HG02884 (cell line): ENCODE measurements around the gene NLRC3.
"Not testable (repeated sequence)": the region's sequence is repeated elsewhere in the genome, so short reads cannot be mapped to it uniquely, and the experiment has no call there.

ENCODE experiments used
- ATAC-seq: cut with Tn5 transposase; IDR thresholded peaks from one replicate; pipeline ENCODE4 v1.9.1; 2021; ENCODE audit warnings: mild to moderate bottlenecking, moderate library complexity; ENCODE audit not compliant: unreplicated experiment

The NLRC3 gene

DNA sequence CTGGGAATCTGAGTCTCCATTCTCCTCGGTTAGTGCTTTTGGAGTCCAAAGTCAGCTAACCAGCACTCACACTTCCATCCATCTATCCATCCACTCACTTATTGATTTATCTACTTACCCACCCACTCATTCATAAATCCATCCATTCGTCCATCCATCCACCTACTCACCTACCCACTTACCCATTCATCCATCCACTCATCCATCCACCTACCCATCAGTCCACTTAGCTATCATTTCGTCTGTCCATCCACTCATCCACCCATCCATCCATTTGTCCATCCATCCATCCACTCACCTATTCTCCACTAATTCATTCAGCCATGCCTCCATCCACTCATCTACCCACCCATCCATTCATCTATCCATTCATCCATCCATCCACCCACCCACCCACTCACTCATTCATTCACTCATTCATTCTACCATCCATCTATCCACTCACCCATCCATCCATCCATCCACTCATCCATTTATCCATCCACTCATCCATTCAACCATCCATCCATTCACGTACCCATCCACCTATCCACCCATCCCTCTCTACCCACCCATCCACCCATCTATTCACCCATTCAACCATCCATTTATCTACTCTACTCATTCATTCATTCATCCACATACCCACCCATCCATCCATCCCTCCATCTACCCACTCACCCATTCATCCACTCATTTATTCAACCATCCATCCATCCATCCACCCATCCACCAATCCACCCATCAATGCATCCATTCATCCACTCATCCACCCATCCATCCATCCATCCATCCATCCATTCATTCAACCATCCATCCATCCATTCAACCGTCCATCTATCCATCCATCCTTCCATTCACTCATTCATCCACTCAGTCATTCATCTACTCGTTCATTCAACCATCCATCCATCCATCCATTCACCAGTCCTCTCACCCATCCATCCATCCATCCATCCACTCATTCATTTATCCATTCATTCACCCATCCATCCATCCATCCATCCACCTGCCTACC lies 26.1 kb downstream of the NLRC3 start:
- ATAC-seq = no peak

DNA sequence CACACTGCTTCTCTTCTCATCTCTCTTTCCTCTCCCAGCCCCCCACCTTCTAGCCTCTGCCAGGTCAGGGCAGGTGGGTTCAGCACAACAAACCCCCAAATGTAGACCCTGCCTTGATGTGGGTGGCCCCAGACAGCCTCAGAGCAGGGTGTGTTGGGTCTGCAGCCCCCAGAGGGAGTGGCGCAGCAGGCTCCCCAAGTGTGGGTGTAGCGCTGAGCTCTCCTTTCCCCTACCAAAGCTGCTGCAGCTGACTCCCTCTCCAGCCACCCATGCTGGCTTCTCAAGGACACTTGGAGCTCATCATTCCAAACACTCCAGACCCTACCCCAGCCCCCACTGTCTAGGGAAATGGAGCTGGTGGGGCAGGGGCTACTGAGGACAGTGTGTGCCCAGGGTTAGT lies 27.3 kb downstream of the NLRC3 start:
- no peak for ATAC-seq

DNA sequence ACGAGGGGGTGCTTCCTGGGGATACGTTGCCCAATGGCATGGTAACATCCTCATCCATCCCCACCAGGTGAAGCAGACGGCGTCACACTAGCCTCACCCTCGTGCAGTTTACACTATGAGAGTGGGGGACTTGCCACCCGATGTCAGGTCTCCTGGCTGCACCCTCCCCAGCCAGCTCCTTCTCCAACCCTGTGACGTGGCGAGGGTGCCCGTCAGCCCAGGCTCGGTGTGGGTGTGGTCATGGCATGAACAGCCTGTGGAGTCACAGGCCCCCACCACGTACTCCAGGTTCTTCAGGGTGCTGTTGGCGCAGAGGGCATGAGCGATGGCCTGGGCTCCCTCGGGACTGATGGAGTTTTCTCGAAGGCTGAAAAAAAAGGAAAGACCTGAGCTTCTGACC lies 28.3 kb downstream of the NLRC3 start:
- no peak for ATAC-seq

DNA sequence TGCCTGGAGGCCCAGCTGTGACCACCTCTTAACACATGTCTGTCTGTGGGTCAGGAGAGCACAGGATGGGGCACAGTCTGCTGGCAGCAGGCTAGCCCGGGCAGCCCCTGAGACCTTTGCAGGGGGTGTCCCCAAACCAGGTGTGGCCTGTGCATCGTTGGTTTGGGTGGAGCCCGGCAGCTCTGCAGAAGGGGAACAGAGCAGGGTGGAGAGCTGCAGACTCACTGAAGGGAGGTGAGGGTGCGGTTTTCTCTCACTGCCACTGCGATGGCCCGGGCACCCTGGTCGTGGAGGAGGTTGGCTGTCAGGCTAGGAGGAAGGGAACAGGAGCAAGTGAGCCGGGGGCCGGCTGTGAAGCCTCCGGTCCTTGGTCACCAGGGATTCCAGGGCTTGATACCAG lies 28.8 kb downstream of the NLRC3 start:
- no peak for ATAC-seq

DNA sequence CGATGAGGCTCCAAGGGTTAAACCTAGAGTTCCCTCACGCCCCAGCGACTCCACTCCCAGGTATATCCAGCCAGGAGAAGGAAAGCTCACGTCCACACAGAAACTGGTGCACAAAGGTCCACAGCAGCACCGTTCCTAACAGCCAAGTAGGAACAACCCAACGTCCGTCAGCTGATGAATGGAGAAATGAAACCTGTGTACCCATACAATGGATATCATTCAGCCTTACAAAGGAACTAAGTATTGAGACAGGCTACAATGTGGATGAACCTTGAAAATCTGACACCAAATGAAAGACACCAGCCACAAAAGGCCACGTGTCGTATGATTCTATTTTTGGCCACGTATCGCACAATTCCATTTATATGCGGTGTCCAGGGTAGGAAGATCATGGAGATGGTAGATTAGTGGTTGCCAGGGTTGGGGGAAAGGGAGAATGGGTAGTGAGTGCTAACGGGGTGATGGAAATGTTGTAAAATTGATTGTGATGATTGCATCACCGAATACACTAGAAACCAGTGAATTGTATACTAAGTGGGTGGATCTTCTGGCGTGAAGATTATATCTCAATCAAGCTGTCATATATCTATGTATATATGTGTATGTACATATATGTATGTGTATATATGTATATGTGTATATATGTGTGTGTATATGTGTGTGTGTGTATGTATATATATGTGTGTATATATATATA lies 30.1 kb downstream of the NLRC3 start:
- ATAC-seq = no peak

DNA sequence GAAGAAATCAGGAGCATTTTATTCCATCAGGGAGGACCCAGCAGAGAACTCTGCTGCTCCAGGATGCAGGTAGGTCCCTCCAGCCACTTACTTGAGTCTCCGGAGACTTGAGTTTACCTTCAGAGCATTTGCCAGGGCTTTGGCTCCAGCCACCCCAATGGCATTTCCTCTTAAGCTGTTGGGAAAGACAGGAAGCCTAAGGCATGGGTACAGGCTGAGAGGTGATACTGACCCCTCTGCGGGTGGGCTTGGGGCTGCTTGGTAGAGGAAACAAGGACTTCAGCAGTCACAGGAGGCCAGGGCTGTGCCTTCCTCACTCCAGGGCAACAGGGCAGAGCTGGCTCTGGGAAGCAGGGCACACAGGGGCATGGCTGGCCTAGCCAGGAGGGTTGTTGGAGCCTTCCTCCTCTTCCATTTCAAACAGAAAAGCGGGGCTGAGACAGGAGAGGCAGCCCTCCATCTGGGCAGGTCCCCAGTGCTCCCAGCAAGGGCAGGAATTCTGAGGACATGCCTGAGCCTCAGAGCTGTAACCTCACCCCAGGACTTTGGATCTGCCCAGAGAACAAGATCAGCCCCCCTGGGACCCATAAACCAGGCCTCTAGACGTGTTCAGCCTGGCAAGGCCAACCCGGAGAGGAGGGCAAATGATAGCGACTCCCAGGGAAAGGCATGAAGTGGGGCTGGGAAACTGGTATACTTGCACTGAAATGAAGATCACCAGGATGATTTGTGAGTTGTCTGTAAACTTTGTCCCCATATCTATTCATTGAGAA lies 34.4 kb downstream of the NLRC3 start:
- no peak for ATAC-seq

DNA sequence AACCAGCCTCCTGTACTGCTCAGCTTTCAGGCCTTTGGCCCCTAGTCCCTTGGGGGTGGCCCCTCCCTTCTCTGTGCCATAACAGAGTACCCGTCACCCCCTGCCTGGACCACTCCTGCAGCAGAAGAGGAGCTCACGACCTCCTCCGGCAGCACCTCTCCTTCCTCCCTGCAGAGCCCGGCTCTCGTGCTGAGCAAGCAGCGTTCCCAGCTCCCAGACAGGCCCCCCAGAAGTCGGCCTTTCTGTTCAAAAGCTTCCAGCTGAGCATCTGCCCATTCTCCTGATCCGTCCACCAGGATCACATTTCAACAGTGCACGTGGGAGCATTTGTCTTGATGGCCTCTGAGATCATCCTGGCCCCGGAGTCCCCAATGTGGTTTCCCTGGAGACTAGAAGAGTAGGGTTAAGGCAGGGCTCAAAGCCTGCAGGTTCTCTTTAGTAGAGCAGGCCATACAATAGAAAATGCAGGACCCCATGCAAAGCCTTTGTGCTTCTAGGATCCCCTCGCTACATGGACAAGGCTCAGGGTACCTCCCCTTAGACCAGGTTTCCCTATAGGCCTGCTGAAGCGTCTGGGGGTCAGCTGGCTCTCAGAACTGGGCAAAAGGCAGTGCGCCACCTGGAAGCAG lies 35.6 kb downstream of the NLRC3 start:
- no peak for ATAC-seq

DNA sequence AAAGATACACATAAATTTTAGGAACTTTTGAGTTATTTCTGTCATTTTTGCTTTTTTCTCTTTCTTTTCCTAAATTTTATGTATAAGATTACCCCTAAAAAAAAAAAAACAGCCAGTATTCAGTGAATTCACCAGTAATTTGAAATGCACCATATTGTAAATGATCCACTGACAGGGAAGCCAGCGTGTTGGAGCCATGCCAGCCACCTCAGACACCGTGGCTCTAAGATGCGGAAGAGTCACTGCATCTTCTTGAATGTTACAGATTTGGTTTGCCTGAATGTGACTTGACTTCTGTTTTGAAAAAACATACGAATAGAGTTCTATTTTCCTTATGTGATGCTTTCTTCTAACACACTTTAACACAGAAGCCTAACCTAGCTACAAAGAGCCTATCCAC lies 39.0 kb downstream of the NLRC3 start:
- no peak for ATAC-seq

DNA sequence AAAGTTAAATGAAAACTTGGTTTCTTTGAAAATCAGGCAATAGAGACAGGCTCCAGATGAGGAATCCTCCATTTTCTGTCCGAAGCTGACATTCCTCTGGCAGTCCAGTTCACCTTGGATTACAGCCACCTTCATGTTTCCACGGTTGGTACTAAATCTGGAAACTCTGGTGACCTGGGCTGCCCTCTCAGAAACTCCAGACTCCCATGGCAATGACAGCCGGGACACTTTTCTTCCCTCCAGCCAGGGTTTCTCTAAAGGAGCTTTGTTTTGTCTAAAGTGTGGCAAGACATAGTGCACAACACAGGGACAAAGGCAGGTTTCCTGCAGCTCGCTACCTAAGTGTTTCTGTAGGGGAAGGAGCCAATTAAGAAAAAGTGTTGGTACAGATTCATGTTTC lies 40.4 kb downstream of the NLRC3 start:
- no peak for ATAC-seq

DNA sequence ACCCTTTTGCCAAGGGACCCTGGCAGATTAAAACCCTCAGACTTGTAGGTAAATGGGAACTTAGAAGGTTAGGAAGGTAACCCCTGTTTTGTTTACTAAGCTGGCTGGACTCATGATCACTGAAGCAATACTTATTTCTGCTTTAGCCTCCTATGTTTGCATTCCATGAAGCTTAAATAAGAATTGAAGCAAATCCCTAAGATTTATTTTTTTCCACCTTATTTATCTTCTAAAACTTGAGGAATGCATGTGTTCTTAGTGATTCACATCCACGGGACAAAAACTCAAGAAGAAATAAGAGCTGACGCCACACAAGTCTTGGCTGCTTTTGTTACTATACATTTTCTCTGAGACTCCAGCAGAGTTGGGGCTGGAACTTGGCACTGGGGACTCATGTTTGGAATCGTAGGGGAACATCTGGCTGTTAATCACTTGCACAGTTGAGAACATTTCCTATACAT lies 40.9 kb downstream of the NLRC3 start:
- ATAC-seq = no peak

DNA sequence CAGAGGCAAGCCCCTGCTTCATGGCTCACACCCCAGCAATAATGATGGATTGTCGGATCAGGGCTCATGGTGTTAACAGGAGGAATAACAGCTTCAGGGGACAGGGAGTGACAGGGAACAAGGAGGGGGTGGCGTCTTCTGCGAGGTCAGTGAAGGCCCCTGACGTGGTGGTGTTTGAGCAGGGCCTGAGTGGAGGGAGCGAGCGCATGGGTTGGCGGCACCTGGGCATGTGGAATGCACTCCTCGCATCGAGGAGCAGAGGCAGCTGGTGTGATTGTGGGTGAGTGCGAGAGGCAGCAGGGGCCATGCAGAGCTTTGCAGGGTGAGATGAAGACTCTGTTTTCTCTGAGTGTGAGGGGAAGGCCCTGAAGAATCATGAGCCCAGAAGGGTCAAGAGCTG lies 43.1 kb downstream of the NLRC3 start:
- ATAC-seq = no peak

DNA sequence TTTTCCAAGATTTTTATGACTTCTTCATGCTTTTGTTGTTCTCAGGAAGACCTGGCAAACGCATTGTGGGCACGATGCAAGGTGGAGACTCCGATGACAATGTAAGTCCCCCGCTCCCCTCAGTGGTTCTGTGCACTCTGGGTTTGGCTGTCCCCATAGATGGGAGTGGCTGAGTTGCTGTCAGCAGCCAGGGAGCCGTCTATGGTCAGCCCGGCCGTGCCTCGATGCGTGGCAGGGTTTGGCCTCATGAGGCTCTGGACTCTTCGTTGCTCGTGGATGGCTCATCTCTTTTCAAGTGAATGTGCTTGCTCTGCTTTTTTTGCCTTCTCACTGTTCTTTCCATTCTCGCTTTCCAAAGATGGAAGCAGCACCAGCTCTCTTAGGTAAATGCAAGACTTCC lies 44.5 kb downstream of the NLRC3 start:
- no peak for ATAC-seq

DNA sequence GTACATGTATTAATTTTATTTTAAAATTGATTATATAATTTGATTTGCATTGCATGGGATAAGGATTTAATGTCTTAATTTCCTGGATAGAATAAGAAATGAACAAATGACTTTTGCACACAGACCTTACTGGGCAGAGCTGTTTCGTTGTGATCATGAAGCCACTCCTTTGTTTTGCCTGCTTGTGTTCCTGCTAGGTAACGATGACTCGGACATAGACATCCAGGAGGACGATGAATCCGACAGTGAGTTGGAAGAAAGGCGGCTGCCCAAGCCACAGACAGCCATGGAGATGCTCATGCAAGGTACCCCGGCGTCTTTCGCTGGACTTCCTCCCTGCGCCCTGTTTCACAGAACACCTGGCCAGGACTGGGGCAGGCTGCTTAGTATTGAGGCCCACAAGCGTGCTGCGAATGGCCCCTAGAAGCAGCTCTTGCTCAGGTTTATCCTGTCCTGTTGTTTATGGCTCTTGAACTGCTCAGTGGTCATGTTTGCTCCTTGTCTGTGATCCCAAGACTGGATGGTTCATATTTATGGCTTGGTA lies 46.8 kb downstream of the NLRC3 start:
- no peak for ATAC-seq

DNA sequence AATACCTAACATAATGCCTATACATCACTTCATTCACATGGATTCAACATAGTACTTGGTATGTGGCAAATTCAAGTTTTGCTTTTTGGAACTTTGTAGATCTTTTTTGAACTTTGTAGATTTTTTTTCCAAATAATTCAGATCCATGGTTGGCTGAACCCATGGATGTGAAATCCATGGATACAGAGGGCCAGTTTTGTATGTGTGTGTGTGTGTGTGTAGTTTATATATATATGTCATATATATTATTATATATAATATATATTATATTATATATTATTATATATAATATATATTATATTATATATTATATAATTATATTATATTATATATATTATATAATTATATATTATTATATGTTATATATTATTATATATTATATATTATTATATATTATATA lies 48.0 kb downstream of the NLRC3 start:
- no peak for ATAC-seq

DNA sequence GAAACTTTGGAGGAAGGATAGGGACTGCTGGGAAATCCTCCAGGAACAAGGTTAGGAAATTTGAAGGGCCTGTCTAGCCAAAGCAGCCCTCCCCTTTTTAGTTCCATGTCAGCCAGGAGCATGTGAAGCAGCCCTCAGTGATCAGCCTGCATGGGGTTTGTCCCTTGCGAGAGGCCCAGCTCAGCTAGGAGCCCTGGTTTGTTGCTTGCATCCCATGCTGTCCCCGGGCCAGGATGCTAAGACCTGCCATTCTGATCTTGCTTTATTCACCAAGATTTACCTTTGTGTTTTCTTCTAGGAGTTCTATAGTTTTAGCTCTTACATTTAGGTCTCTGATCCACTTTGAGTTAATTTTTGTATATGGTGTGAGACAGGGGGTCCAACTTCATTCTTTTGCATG lies 48.8 kb downstream of the NLRC3 start:
- no peak for ATAC-seq

DNA sequence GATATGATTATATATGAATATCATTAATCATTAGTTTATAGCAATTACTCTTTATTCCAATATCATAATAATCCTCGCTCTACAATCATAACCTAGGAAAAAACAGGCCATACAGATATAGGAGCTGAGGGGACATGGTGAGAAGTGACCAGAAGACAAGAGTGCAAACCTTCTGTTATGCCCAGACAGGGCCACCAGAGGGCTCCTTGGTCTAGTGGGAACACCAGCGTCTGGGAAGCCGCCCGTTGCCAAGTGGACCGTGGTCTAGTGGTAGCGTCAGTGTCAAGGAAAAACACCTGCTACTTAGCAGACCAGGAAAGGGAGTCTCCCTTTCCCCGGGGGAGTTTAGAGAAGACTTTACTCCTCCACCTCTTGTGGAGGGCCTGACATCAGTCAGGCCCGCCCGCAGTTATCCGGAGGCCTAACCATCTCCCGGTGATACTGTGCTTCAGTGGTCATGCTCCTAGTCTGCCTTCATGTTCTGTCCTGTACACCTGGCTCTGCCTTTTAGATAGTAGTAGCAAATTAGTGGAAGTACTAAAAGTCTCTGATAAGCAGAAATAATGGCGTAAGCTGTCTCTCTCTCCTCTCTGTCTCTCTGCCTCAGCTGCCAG lies 49.9 kb downstream of the NLRC3 start:
- ATAC-seq = not testable (repeated sequence)

DNA sequence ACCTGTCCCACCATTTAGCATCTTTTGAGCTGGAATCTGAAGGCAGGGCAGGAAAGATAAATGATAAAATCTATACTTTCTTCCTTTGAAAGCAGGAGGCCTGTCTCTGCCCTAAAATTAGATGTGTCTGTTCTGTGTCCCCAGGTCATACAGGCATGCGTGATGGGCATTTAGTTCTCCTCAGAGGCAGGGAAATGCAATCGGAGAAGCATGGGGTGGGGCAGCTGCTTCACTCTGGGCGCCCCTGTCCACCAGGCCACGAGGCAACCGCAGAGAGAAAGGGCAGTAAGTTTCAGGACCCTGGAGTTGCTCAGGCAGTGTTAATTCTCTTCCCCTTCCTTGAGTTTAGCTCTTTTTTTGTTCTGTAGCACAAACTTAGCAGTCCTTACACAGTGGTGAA lies 51.3 kb downstream of the NLRC3 start:
- no peak for ATAC-seq

DNA sequence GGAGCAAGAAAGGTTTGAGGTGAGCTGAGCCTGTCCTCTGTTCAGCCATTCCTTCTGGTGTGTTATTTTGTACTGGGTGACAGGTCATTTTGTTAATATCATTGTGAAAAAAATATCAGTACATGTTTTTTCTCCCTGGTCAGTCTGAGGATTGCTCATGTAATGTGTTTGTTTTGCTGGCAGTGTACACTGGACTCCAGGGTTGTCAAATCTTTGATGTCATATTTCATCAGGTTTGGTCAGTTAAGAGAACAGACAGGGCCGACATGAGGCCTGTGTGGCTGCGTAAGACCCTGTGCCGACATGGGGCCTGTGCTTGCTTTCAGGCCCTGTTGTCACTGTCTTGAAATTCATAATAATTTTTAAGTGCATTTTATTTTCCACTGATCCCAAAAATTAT lies 53.9 kb downstream of the NLRC3 start:
- no peak for ATAC-seq

DNA sequence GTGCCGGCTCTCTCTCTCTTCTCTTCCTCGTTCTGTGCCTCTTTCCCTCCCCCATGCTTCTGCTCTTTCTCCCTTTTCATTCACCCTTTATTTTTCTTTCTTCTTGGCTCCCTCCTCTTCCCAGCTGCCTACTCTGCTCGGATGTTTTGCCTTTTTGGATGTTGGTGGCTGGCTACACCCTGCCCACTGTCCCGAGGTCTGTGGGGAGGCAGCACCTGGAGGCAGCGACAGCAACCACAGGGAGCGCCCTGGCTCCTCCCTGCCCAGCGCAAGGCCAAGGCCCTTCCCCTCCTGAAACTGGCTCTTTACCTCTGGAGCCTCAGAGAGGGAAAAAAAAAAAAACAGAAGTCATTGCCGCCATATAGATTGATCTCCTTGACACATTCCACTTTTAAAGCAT lies 56.4 kb downstream of the NLRC3 start:
- ATAC-seq = no peak

DNA sequence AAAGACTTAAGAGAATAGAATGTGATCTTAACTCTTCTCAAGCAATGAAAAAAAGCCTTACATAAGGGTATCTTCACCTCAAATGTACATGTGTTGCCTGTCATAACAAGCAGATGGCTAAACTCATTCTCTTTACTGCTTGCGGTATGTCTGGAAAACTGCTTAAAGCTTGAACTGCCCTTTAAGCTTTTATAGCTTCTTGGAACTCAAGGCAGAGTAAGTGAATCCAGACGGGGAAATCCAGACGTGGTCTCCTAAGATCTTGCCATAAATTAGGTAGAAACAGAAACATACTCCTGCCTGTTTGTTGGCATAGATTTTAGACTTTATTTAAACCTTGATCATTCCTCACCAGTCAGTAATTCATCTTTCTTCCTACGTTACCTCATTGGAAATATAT lies 56.8 kb downstream of the NLRC3 start:
- no peak for ATAC-seq
